ENCODE data around the gene NLRC5. TPM values are rescaled to one million over a fixed set of nuclear protein-coding genes. Genes with fewer than 3 reads are reported as not detected.
"Not testable (repeated sequence)": the region's sequence is repeated elsewhere in the genome, so short reads cannot be mapped to it uniquely, and the experiment has no call there.

The NLRC5 gene
- total RNA-seq, 1 donor from 2014 or later: 1.5 TPM

DNA sequence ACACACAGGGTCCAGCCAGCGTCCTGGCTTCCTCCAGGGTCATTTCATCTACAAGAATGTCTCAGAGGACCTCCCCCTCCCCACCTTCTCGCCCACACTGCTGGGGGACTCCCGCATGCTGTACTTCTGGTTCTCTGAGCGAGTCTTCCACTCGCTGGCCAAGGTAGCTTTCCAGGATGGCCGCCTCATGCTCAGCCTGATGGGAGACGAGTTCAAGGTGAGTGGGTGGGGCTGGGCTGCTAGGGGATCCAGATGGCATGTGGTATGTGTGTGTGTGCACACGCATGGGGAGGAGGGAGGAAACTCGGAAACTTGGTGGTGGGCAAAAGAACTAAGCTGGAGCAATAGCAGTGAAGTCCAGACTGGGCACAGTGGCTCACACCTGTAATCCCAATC lies 16.1 kb upstream of the NLRC5 start:
- Mint-ChIP-seq H3K4me3 (ENCODE audit: unreplicated experiment) (no peak overlapping the region), H3K9me3 (ENCODE audit: unreplicated experiment) (peaks cover 8% of the 10 kb centered on the region), H3K27me3 (ENCODE audit: unreplicated experiment) (peaks cover 9% of the 10 kb centered on the region), H3K27ac (ENCODE audit: unreplicated experiment) (no peak overlapping the region), H3K4me1 (ENCODE audit: low read depth, unreplicated experiment) (peaks cover 6% of the 10 kb centered on the region), H3K36me3 (ENCODE audit: unreplicated experiment) (peaks cover 4% of the 10 kb centered on the region)
- TF ChIP-seq, protein P1, sequence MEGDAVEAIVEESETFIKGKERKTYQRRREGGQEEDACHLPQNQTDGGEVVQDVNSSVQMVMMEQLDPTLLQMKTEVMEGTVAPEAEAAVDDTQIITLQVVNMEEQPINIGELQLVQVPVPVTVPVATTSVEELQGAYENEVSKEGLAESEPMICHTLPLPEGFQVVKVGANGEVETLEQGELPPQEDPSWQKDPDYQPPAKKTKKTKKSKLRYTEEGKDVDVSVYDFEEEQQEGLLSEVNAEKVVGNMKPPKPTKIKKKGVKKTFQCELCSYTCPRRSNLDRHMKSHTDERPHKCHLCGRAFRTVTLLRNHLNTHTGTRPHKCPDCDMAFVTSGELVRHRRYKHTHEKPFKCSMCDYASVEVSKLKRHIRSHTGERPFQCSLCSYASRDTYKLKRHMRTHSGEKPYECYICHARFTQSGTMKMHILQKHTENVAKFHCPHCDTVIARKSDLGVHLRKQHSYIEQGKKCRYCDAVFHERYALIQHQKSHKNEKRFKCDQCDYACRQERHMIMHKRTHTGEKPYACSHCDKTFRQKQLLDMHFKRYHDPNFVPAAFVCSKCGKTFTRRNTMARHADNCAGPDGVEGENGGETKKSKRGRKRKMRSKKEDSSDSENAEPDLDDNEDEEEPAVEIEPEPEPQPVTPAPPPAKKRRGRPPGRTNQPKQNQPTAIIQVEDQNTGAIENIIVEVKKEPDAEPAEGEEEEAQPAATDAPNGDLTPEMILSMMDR (IDR thresholded peaks at IDR 0.05; ENCODE audit: partially characterized antibody, unreplicated experiment): no peak
- no peak for DNase-seq

DNA sequence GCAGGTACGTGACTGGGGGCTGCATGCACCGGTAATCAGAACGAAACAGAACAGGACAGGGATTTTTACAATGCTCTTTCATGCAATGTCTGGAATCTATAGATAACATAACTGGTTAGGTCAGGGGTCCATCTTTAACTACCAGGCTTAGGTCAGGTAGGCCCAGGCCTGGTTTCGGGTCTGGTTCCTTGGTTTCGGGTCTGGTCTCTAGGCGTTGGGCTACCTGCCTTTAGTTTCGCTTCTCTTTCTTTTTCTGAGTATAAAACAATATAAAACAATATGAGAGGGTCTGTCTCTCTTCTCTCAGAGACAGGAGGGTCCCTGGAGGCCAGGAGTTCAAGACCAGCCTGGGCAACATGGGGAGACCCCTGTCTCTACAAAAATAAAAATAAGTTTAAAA lies 15.5 kb upstream of the NLRC5 start:
- H3K27me3 Mint-ChIP-seq (ENCODE audit: unreplicated experiment); H3K4me1 Mint-ChIP-seq (ENCODE audit: low read depth, unreplicated experiment); H3K36me3 Mint-ChIP-seq (ENCODE audit: unreplicated experiment); DNase-seq; H3K9me3 Mint-ChIP-seq (ENCODE audit: unreplicated experiment); H3K27ac Mint-ChIP-seq (ENCODE audit: unreplicated experiment); H3K4me3 Mint-ChIP-seq (ENCODE audit: unreplicated experiment): not testable (repeated sequence)

DNA sequence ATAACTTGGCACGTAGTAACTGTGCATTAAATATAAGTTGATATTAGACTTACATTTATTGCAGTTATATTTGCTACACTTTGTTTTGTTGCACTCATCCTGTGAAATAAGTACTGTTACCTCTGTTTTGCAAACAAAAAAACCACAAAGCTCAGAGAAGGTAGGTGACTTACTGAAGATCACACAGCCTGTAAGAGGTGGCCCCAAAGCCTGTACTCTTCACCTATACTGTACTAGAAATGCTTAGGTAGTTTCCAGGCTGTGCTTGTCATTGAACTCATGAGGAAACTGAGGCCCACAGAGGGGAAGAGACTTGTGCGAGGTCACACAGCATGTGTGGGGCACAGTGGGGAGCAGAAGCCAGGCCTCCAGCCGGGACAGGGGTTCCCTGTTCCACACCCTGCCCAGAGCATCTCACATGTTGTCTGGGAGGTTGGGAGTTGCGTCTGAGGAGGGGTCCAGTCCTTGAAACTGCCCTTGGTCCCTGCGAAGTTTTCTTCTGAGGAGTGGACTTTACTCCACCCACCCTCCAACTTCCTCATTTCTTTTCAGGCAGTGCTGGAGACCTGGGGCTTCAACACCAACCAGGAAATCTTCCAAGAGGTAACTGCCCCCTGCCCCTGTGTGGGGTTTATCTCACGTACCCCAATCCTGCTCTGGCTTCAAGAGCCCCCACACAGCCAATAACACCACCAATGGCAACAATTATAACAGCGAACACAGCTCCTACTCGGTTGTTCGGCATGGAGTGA lies 14.6 kb upstream of the NLRC5 start:
- DNase-seq: no peak
- Mint-ChIP-seq H3K27ac (ENCODE audit: unreplicated experiment) (no peak overlapping the region), H3K4me1 (ENCODE audit: low read depth, unreplicated experiment) (peaks cover 6% of the 10 kb centered on the region), H3K4me3 (ENCODE audit: unreplicated experiment) (no peak overlapping the region), H3K36me3 (ENCODE audit: unreplicated experiment) (peaks cover 4% of the 10 kb centered on the region), H3K9me3 (ENCODE audit: unreplicated experiment) (peaks cover 8% of the 10 kb centered on the region), H3K27me3 (ENCODE audit: unreplicated experiment) (peaks cover 9% of the 10 kb centered on the region)
- TF ChIP-seq, protein P1 (IDR thresholded peaks at IDR 0.05; ENCODE audit: partially characterized antibody, unreplicated experiment): no peak

DNA sequence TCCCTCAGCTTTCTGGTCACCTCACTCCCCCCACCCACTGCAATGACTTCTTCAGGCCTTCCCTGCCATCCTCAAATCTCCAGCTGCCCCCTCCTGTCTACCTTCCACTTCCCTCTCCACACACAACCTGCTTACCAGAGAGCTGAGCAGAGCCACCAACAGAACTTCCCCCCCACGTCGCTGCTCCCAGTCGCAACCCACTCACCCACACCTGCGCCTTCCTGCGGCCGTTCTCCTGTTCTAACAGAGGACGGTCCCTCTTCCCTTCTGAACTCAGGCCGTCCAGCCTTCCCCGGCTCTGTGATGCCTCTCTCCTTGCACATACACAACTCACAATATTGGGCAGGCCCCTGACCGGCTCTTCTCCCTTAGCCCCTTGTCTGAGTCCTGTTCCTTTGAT lies 13.6 kb upstream of the NLRC5 start:
- Mint-ChIP-seq H3K27me3 (ENCODE audit: unreplicated experiment) (peaks cover 9% of the 10 kb centered on the region), H3K27ac (ENCODE audit: unreplicated experiment) (no peak overlapping the region), H3K9me3 (ENCODE audit: unreplicated experiment) (peaks cover 8% of the 10 kb centered on the region), H3K4me3 (ENCODE audit: unreplicated experiment) (no peak overlapping the region), H3K36me3 (ENCODE audit: unreplicated experiment) (peaks cover 4% of the 10 kb centered on the region), H3K4me1 (ENCODE audit: low read depth, unreplicated experiment) (peaks cover 6% of the 10 kb centered on the region)
- DNase-seq: no peak
- TF ChIP-seq, protein P1 (IDR thresholded peaks at IDR 0.05; ENCODE audit: partially characterized antibody, unreplicated experiment): no peak

DNA sequence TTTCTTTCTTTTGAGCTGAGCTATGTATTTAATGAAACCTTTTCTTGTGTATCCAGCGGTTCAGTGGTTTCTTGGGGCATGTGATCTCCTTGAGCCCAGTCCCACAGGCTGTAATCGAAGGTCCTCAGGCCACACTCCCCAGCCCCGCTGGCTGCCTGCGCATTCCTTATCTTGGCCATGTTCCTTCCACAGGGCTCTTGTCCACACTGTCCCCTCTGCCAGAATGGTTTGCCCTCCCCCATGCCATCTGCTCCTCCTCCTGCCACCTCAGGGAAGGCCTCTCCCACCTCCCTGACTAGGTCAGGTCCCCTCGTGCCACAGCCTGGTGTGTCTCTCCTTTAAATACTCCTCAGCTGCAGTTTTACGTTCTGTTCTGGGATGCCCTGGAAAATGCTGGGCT lies 12.1 kb upstream of the NLRC5 start:
- H3K4me1 Mint-ChIP-seq (ENCODE audit: low read depth, unreplicated experiment): peaks cover 4% of the 10 kb centered on the region

More for the DNA sequence above, 12.1 kb upstream of the NLRC5 start:
- H3K27ac Mint-ChIP-seq (ENCODE audit: unreplicated experiment): no peak overlapping the region
- H3K36me3 Mint-ChIP-seq (ENCODE audit: unreplicated experiment): peaks cover 4% of the 10 kb centered on the region
- DNase-seq: no peak
- H3K9me3 Mint-ChIP-seq (ENCODE audit: unreplicated experiment): peaks cover 4% of the 10 kb centered on the region
- H3K4me3 Mint-ChIP-seq (ENCODE audit: unreplicated experiment): no peak overlapping the region
- H3K27me3 Mint-ChIP-seq (ENCODE audit: unreplicated experiment): peaks cover 9% of the 10 kb centered on the region
- TF ChIP-seq, protein P1 (IDR thresholded peaks at IDR 0.05; ENCODE audit: partially characterized antibody, unreplicated experiment): no peak
